Trophoblast cell (in vitro differentiated cells and primary cell): ENCODE measurements around the gene ZNF394.

Source experiments
- DNase-seq, 2 donors: peaks; one replicate each; pipeline ENCODE4 v3.0.0-alpha.2; 2016
- H2AFZ ChIP-seq: 2 replicates; pipeline ENCODE4 v1.6.1; 2013; ENCODE audit warnings: low read length, moderate library complexity, mild to moderate bottlenecking; ENCODE audit not compliant: insufficient read depth, poor library complexity
- H2AK5ac ChIP-seq: 2 replicates; pipeline ENCODE4 v1.6.1; 2013; ENCODE audit warnings: mild to moderate bottlenecking, low read length
- H2BK120ac ChIP-seq: 2 replicates; pipeline ENCODE4 v1.6.1; 2013; ENCODE audit warnings: low read length, mild to moderate bottlenecking, moderate library complexity; ENCODE audit not compliant: insufficient read depth, poor library complexity
- H2BK12ac ChIP-seq: 2 replicates; pipeline ENCODE4 v1.6.1; 2013; ENCODE audit warnings: mild to moderate bottlenecking, low read length, moderate library complexity
- H2BK5ac ChIP-seq: 2 replicates; pipeline ENCODE4 v1.6.1; 2013; ENCODE audit warnings: low read length, low read depth, moderate library complexity, mild to moderate bottlenecking; ENCODE audit not compliant: poor library complexity
- H3K14ac ChIP-seq: 2 replicates; pipeline ENCODE4 v1.6.1; 2013; ENCODE audit warnings: mild to moderate bottlenecking, low read length
- H3K18ac ChIP-seq: 2 replicates; pipeline ENCODE4 v1.6.1; 2013; ENCODE audit warnings: mild to moderate bottlenecking, low read length
- H3K23ac ChIP-seq: 2 replicates; pipeline ENCODE4 v1.6.1; 2013; ENCODE audit warnings: low read length
- H3K27ac ChIP-seq: 2 replicates; pipeline ENCODE4 v1.5.1; 2013; ENCODE audit warnings: low read depth, mild to moderate bottlenecking, inconsistent platforms, low read length, moderate library complexity
- H3K27me3 ChIP-seq: 2 replicates; pipeline ENCODE4 v1.6.1; 2013; ENCODE audit warnings: inconsistent platforms, mild to moderate bottlenecking, low read length, moderate library complexity; ENCODE audit not compliant: insufficient read depth
- H3K36me3 ChIP-seq, 2 experiments: 1 replicate in 1 of 2; 2 replicates in 1 of 2; pipeline ENCODE4 v1.6.1; 2013; ENCODE audit warnings: low read length in 2 of 2, mild to moderate bottlenecking in 2 of 2, moderate library complexity in 1 of 2; ENCODE audit not compliant: insufficient read depth in 2 of 2, control insufficient read depth in 1 of 2
- H3K4ac ChIP-seq: 2 replicates; pipeline ENCODE4 v1.6.1; 2013; ENCODE audit warnings: low read depth, mild to moderate bottlenecking, low read length, moderate library complexity
- H3K4me1 ChIP-seq, 2 experiments: 1 replicate in 1 of 2; 2 replicates in 1 of 2; pipeline ENCODE4 v1.6.1; 2013; ENCODE audit warnings: low read length in 2 of 2, mild to moderate bottlenecking in 2 of 2, moderate library complexity in 1 of 2; ENCODE audit not compliant: insufficient read depth in 2 of 2, control insufficient read depth in 1 of 2
- H3K4me2 ChIP-seq: 2 replicates; pipeline ENCODE4 v1.6.1; 2013; ENCODE audit warnings: inconsistent platforms, mild to moderate bottlenecking, low read length, moderate library complexity
- H3K4me3 ChIP-seq: 2 replicates; pipeline ENCODE4 v1.5.1; 2013; ENCODE audit warnings: mild to moderate bottlenecking, low read depth, low read length, inconsistent platforms
- H3K79me1 ChIP-seq: one replicate; pipeline ENCODE4 v1.6.1; 2013; ENCODE audit warnings: low read length
- H3K79me2 ChIP-seq: 2 replicates; pipeline ENCODE4 v1.6.1; 2013; ENCODE audit warnings: low read length, mild to moderate bottlenecking; ENCODE audit not compliant: control insufficient read depth, insufficient read depth, poor library complexity
- H3K9ac ChIP-seq: 2 replicates; pipeline ENCODE4 v1.6.1; 2013; ENCODE audit warnings: mild to moderate bottlenecking, low read length
- H3K9me3 ChIP-seq: 2 replicates; pipeline ENCODE4 v1.6.1; 2013; ENCODE audit warnings: low read depth, mild to moderate bottlenecking, control low read depth, inconsistent platforms, low read length; ENCODE audit not compliant: insufficient read depth
- H4K12ac ChIP-seq: 2 replicates; pipeline ENCODE4 v1.6.1; 2013; ENCODE audit warnings: low read depth, mild to moderate bottlenecking, low read length, moderate library complexity
- H4K8ac ChIP-seq: 2 replicates; pipeline ENCODE4 v1.6.1; 2013; ENCODE audit warnings: low read depth, mild to moderate bottlenecking, low read length, moderate library complexity
- H4K91ac ChIP-seq: one replicate; pipeline ENCODE4 v1.6.1; 2013; ENCODE audit warnings: low read depth, mild to moderate bottlenecking, low read length, moderate library complexity
- WGBS: extraction: QIAGEN DNeasy Blood & Tissue Kit; methylation state at CpG from one replicate; pipeline ENCODE4 v1.1.7; 2013; ENCODE audit warnings: missing lambda C conversion rate; ENCODE audit not compliant: insufficient read length, insufficient coverage; ENCODE audit errors: extremely low coverage; 5-methylcytosine and 5-hydroxymethylcytosine counted together

The ZNF394 gene

DNA sequence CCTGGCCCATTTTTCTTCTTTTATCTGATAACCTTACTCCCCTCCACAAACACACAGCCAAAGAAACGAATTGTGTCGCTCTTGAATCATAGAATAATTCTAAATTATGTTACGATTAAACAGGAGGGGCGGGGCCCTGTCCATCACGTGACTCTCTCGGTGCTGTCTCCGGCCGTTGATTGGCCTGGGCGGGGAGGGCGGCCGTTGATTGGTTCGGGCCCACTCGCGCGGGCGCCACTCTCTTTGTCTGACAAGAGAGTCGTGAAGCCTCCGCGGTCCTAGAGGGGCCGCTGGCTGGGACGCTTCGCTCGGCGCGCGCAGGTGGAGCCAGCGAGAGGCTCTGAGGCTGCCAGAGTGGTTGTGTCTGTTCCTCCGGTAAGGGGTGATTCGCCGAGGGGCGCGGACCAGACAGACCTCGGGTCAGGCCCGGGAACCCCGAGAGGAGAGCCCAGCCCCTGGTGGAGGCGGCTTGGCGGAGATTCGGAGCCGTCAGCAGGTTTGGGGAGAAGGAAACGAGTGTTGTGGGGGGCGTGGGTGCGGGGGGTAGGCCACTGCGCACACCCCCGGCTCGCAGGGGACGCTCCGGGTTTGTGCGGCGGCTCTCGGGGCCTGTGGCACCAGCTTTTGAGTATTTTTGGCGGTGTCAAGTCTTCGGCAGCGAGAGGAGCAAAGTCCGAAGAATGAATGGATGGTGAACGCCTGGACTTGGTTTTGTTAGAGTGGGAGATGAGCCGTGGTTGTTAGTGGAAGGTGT, 27.3 kb downstream of the ZNF394 start, which contains the start of gene ZNF789:
Gene ZNF789, plus strand, starts transcription at position 330 of the 754 bp plus-strand sequence. CDS start 3,567 bp downstream, outside the sequence.
- H3K36me3 ChIP-seq = peaks cover 3 to 10% of the 10 kb centered on the region in 2 experiments
- DNase-seq = peak; percentile 98
- H3K18ac ChIP-seq = peak within 1 kb of the TSS; percentile 78
- H4K12ac ChIP-seq = peak within 1 kb of the TSS; percentile 96
- H3K4me1 ChIP-seq = peaks cover 0 to 5% of the 10 kb centered on the region in 2 experiments
- peaks cover 7% of the 10 kb centered on the region for H3K79me1 ChIP-seq
- peak within 1 kb of the TSS; percentile 76 for H3K27ac ChIP-seq
- peak within 1 kb of the TSS; percentile 74 for H2BK5ac ChIP-seq
- H2BK12ac ChIP-seq = no peak within 1 kb of the TSS
- H3K9ac ChIP-seq = peak within 1 kb of the TSS; percentile 89
- peak within 1 kb of the TSS; percentile 80 for H3K4ac ChIP-seq
- peak within 1 kb of the TSS; percentile 69 for H3K23ac ChIP-seq
- peak within 1 kb of the TSS; percentile 57 for H2BK120ac ChIP-seq
- peak within 1 kb of the TSS; percentile 94 for H3K4me3 ChIP-seq
- H4K8ac ChIP-seq = peak within 1 kb of the TSS; percentile 93
- no CpG with 5 or more reads among the region's 56 CpGs for WGBS
- peaks cover 8% of the 10 kb centered on the region for H3K79me2 ChIP-seq
- H3K27me3 ChIP-seq = no peaks in the 10 kb centered on the region
- peak within 1 kb of the TSS; percentile 98 for H3K4me2 ChIP-seq
- H3K14ac ChIP-seq = peak within 1 kb of the TSS; percentile 89
- H4K91ac ChIP-seq = peak within 1 kb of the TSS; percentile 81
- H2AFZ ChIP-seq = peak within 1 kb of the TSS; percentile 99
- H3K9me3 ChIP-seq = no peaks in the 10 kb centered on the region
- H2AK5ac ChIP-seq = peak within 1 kb of the TSS; percentile 47

DNA sequence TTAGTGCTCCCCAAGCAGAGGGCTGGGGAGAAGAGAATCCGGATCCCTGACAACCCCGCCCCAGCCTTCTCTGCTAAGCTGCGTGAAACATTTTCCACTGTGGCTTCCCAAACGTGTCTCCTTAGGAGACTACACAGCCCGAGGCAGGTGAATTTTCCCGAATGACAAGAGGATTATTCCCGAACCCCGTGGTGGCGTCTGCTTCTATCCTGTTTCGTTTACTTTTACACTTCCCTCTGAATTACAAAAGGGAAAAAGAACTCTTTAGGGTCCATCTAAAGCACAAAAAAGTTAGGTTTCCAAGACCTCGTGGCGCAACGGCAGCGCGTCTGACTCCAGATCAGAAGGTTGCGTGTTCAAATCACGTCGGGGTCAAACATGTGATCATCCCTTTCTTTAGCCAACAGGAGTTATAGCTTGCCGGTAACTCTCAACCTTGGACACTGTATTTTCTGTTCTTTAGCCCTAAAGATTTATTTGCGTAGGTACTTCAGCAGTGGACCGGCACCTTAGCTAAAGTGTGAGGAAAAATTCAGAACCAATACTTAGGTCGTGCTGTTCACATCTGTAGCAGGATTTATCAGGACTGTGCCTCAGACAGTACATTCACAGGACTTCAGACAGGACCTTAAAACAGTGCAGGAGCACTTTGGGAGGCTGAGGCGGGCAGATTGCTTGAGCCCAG, 30.6 kb downstream of the ZNF394 start:
- Histone ChIP-seq H4K91ac (no peak overlapping the region), H3K36me3 (peaks cover 0 to under 1% of the 10 kb centered on the region in 2 experiments), H3K27me3 (no peaks in the 10 kb centered on the region), H3K18ac (no peak overlapping the region), H4K12ac (no peak overlapping the region), H3K4me1 (peaks cover 0 to 10% of the 10 kb centered on the region in 2 experiments), H2BK12ac (no peak overlapping the region), H3K4me2 (no peak overlapping the region), H4K8ac (no peak overlapping the region), H3K79me2 (peaks cover 17% of the 10 kb centered on the region), H2BK5ac (no peak overlapping the region), H3K27ac (no peak overlapping the region), H3K23ac (no peak overlapping the region), H3K14ac (no peak overlapping the region), H3K9ac (no peak overlapping the region), H3K4ac (no peak overlapping the region), H3K9me3 (no peaks in the 10 kb centered on the region), H3K4me3 (no peak overlapping the region), H2AK5ac (no peak overlapping the region), H2BK120ac (no peak overlapping the region), H2AFZ (no peak overlapping the region), H3K79me1 (peaks cover 18% of the 10 kb centered on the region)
- DNase-seq = no peak
- no CpG with 5 or more reads among the region's 23 CpGs for WGBS

DNA sequence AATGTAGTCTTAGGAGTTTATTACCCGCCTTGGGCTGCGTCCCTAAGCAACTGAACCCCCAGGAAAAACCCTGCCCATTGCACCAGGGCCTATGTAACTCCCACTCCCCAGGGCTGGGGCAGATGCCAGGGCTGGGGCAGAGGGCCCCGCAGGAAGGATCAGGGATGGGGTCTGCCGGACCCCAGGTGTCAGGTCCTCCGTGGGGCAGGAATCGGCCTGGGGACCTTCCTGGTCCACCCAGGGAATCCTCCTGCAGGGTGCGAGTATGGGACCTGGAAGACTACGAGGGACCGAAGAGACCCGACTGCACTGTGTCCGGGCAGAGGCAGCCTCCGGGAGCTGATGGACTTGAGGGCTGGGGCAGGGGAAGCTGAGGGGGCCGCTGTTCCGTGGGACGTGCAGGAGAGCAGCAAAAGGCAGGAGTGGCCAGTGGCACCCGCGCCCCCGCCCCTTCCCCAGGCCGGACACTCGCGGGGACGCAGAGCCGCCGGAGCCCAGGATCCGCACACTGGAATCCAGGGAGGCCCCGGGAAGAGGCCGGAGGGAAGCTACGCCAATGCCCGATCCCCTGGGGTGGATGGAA, 31.7 kb downstream of the ZNF394 start:
- Histone ChIP-seq H3K79me2 (peaks cover 17% of the 10 kb centered on the region), H3K4me2 (no peak overlapping the region), H3K9ac (no peak overlapping the region), H3K14ac (no peak overlapping the region), H2AFZ (no peak overlapping the region), H3K36me3 (peaks cover 4 to 6% of the 10 kb centered on the region in 2 experiments), H3K4ac (no peak overlapping the region), H2BK120ac (no peak overlapping the region), H3K9me3 (no peaks in the 10 kb centered on the region), H4K12ac (no peak overlapping the region), H3K4me3 (no peak overlapping the region), H3K27me3 (no peaks in the 10 kb centered on the region), H3K23ac (no peak overlapping the region), H3K79me1 (peaks cover 18% of the 10 kb centered on the region), H4K8ac (no peak overlapping the region), H3K4me1 (peaks cover 0 to 6% of the 10 kb centered on the region in 2 experiments), H3K18ac (no peak overlapping the region), H2AK5ac (peak overlapping the region; percentile 44), H3K27ac (no peak overlapping the region), H2BK5ac (no peak overlapping the region), H4K91ac (no peak overlapping the region), H2BK12ac (no peak overlapping the region)
- no CpG with 5 or more reads among the region's 29 CpGs for WGBS
- DNase-seq = no peak

DNA sequence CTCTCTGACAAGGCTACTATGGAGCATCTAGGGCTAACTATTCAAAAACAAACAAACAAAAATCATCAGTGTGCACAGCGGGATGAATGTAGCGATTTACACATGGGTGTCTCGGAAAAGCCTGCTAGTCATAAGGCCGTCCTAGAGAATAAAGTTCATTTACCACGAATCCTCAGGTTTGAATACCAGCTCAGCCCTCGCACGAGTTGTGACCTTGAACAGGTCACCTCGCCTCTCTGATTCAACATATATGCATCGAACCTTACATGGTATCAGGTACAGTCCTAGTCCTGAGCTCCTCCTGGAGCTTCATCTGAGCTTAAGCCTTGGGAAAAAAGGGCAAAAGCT, 34.7 kb downstream of the ZNF394 start:
- H4K12ac ChIP-seq = peak overlapping the region; percentile 82
- H3K9ac ChIP-seq = peak overlapping the region; percentile 93
- peak overlapping the region; percentile 84 for H3K4me2 ChIP-seq
- peak overlapping the region; percentile 99 for H3K14ac ChIP-seq
- peak overlapping the region; percentile 90 for H2BK5ac ChIP-seq
- DNase-seq = no peak
- H3K23ac ChIP-seq = no peak overlapping the region
- peaks cover 0 to 11% of the 10 kb centered on the region in 2 experiments for H3K4me1 ChIP-seq
- H2BK120ac ChIP-seq = peak overlapping the region; percentile 91
- no peaks in the 10 kb centered on the region for H3K27me3 ChIP-seq
- peak overlapping the region; percentile 96 for H3K18ac ChIP-seq
- H4K91ac ChIP-seq = peak overlapping the region; percentile 93
- H2AFZ ChIP-seq = peak overlapping the region; percentile 68
- peak overlapping the region; percentile 98 for H4K8ac ChIP-seq
- H3K9me3 ChIP-seq = no peaks in the 10 kb centered on the region
- H3K79me1 ChIP-seq = peaks cover 11% of the 10 kb centered on the region
- H2AK5ac ChIP-seq = peak overlapping the region; percentile 95
- WGBS = no CpG with 5 or more reads among the region's 9 CpGs
- H3K4me3 ChIP-seq = peak overlapping the region; percentile 86
- peaks cover 17% of the 10 kb centered on the region for H3K79me2 ChIP-seq
- peaks cover 8 to 9% of the 10 kb centered on the region in 2 experiments for H3K36me3 ChIP-seq
- peak overlapping the region; percentile 49 for H3K27ac ChIP-seq
- no peak overlapping the region for H2BK12ac ChIP-seq
- H3K4ac ChIP-seq = peak overlapping the region; percentile 90
